ENCODE data around the gene GNAZ.

GNAZ gene

GRCh38 chr22:23145878-23146470 lies 75.7 kb downstream of the GNAZ start:
- no peak for FAIRE-seq
- DNase-seq (ENCODE audit: insufficient read length, low spot score), result no peak
- TF ChIP-seq CTCF (IDR thresholded peaks at IDR 0.05; ENCODE audit: insufficient read depth, missing control alignments), result no peak

GRCh38 chr22:23146478-23147205 lies 76.3 kb downstream of the GNAZ start:
- DNase-seq (ENCODE audit: insufficient read length, low spot score), result no peak
- FAIRE-seq, result no peak
- TF ChIP-seq CTCF (IDR thresholded peaks at IDR 0.05; ENCODE audit: insufficient read depth, missing control alignments), result no peak

GRCh38 chr22:23147617-23148387 lies 77.5 kb downstream of the GNAZ start:
- no peak for DNase-seq (ENCODE audit: insufficient read length, low spot score)

GRCh38 chr22:23149743-23150238 lies 79.5 kb downstream of the GNAZ start:
- DNase-seq (ENCODE audit: insufficient read length, low spot score) (no peak), FAIRE-seq (no peak)
- no peak for TF ChIP-seq CTCF (IDR thresholded peaks at IDR 0.05; ENCODE audit: insufficient read depth, missing control alignments)

More at GRCh38 chr22:23147617-23148387, 77.5 kb downstream of the GNAZ start:
- no peak for FAIRE-seq
- TF ChIP-seq CTCF (IDR thresholded peaks at IDR 0.05; ENCODE audit: insufficient read depth, missing control alignments), result no peak

- FAIRE-seq, result no peak
- no peak for DNase-seq (ENCODE audit: insufficient read length, low spot score)
- no peak for TF ChIP-seq CTCF (IDR thresholded peaks at IDR 0.05; ENCODE audit: insufficient read depth, missing control alignments)
These were observed 80.4 kb downstream of the GNAZ start for GRCh38 chr22:23150762-23151161.

GRCh38 chr22:23151827-23152226 lies 81.5 kb downstream of the GNAZ start:
- FAIRE-seq (no peak), DNase-seq (ENCODE audit: insufficient read length, low spot score) (no peak)
- no peak for TF ChIP-seq CTCF (IDR thresholded peaks at IDR 0.05; ENCODE audit: insufficient read depth, missing control alignments)
